Erythroblast (primary cell): ENCODE measurements around the gene CISH.

Experiments
- DNase-seq, 2 experiments: peaks; one replicate each; lab custom pipeline; 2025; lab: John Stamatoyannopoulos, UW
- GATA1 ChIP-seq: IDR thresholded peaks from 2 replicates; pipeline ENCODE4 v1.6.1; 2011; ENCODE audit warnings: low read depth, mild to moderate bottlenecking, control low read depth, low read length, moderate library complexity
- POLR2A ChIP-seq: IDR thresholded peaks from 2 replicates; pipeline ENCODE4 v1.6.1; 2011; ENCODE audit warnings: mild to moderate bottlenecking, low read length

CISH gene

GRCh38 chr3:50557106-50557505, 54.5 kb downstream of the CISH start:
- no peak for DNase-seq
- TF ChIP-seq GATA1 (no peak), POLR2A (no peak)
